HAP-1 (cell line): ENCODE data around the gene ZNF687.
A peak's percentile ranks its signal among the peaks of the same experiment; 100 is the strongest.

Source experiments
- DNase-seq, 2 experiments: peaks; one replicate each; pipeline ENCODE4 v3.0.0-alpha.2; 2016 to 2020; ENCODE audit warnings: low spot score in 2 of 2
- H3K27me3 ChIP-seq: fragments of 250-450 bp; sonication (Bioruptor Pico); 2 replicates; pipeline ENCODE4 v1.5.1; 2020; ENCODE audit warnings: low read depth, mild to moderate bottlenecking, moderate library complexity
- H3K36me3 ChIP-seq: fragments of 250-450 bp; sonication (Bioruptor Pico); replicated peaks from 2 replicates; pipeline ENCODE4 v1.5.1; 2020; ENCODE audit warnings: mild to moderate bottlenecking
- H3K4me1 ChIP-seq: fragments of 250-450 bp; sonication (Bioruptor Pico); 2 replicates; pipeline ENCODE4 v1.5.1; 2020; ENCODE audit warnings: mild to moderate bottlenecking
- H3K4me3 ChIP-seq: fragments of 250-450 bp; sonication (Bioruptor Pico); 2 replicates; pipeline ENCODE4 v1.5.1; 2020; ENCODE audit warnings: mild to moderate bottlenecking, moderate library complexity
- H3K9me3 ChIP-seq: fragments of 250-450 bp; sonication (Bioruptor Pico); 2 replicates; pipeline ENCODE4 v1.5.1; 2020; ENCODE audit warnings: mild to moderate bottlenecking, moderate library complexity
- in situ Hi-C: fragments of 300-500 bp; cut with MboI; formaldehyde crosslinking; loops from 3 replicates; pipeline ENCODE4 v1.14.3; 2020; ENCODE audit warnings: low sequenced_read_pairs, inconsistent platforms, mixed read lengths

Gene ZNF687

DNA sequence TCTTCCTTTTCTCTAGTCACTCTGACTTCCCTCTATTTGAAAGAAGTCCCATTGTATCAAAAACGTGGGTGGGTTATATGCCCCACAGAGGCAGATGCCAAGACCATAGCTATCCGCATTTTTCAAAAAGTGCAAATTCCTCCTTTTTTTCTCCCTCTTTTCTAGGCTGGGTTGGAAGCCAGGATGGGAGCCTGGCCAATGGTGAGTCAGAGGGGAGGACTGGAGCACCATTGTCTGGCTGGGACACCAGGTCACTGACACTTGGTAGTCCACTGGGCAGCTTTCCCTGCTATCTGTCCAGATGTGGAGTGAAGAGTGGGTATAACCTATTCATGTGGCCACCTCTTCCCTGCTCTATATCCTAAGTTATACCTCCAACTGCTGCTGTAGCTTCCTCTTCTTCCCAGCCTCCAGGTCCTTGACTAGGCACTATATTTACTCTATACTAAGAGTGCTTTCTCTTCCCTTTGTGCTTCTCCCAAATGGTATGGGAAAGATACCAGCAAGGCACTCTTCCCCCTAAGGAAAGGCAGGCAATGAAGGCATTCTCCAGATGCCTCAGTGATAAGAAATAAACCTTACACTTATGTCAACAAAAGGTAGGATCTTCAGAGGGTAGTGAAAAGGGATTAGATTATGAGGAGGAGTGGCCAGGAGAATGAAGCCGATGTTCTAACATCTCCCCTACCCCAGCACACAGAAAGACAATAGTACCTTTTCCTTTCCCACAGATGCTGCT, 32.2 kb downstream of the ZNF687 start:
- Histone ChIP-seq H3K4me3 (no peak overlapping the region), H3K9me3 (no peaks in the 10 kb centered on the region), H3K4me1 (no peaks in the 10 kb centered on the region), H3K36me3 (peaks cover 34% of the 10 kb centered on the region), H3K27me3 (no peaks in the 10 kb centered on the region)
- DNase-seq, result no peak
- in situ Hi-C loops, result no loop called here

DNA sequence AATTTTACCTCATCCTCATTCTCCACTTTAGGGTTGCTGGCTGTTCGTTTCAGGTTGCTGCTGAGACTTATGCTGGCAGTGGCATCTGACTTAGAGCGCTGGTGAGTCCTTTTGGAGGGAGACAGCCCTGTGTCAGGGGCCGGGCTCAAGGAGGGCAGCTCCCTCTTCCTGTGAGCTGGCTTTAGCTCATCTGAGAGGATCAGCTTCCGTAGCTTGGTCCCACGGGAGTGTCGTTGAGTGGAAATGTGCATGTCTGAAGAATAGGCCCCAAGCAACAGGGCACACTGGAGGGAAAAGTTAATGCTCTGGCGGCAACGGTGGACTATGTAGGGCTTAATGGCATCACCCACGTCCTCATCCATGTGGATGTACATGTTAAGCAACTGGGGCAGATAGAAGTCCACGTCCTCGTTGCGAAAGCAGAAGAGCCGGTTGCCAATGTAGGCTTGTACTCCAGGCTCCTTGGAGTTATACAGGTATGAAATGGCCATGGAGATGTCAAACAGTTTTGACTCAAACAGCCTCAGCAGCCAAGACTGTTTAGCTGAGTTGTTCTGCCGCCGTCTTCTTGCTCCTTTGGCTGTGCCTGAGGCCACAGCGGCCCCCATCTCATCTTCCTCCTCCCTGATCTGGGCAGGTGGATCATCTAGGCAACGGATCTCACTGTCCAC, 33.6 kb downstream of the ZNF687 start:
- H3K36me3 ChIP-seq, result peaks cover 41% of the 10 kb centered on the region
- in situ Hi-C loops, result no loop called here
- H3K27me3 ChIP-seq, result no peaks in the 10 kb centered on the region

DNA sequence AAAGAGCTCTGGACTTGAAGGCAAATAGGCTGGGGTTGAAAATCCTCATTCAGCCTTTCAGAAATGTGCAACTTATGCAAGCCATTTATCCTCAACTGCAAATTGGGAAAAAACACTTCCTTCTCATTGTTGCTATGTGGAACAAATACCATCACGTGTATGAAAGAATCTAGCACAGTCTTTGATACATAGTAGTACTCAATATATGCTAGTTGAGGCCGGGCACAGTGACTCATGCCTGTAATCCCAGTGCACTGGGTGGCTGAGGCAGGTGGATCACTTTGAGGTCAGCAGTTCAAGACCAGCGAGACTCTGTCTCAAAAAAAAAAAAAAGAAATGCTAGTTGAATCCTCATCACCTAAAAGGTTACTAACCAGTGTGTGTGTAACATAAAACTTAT, 36.9 kb downstream of the ZNF687 start:
- Histone ChIP-seq H3K4me1 (no peaks in the 10 kb centered on the region), H3K36me3 (peaks cover 40% of the 10 kb centered on the region), H3K27me3 (no peaks in the 10 kb centered on the region), H3K4me3 (no peak overlapping the region), H3K9me3 (no peaks in the 10 kb centered on the region)
- DNase-seq, result no peak
- in situ Hi-C loops, result no loop called here

More for the DNA sequence above, 33.6 kb downstream of the ZNF687 start:
- DNase-seq, result no peak
- H3K4me3 ChIP-seq, result no peak overlapping the region
- H3K9me3 ChIP-seq, result no peaks in the 10 kb centered on the region
- no peaks in the 10 kb centered on the region for H3K4me1 ChIP-seq

- Histone ChIP-seq H3K4me1 (peaks cover 9% of the 10 kb centered on the region), H3K27me3 (no peaks in the 10 kb centered on the region), H3K4me3 (no peak overlapping the region), H3K36me3 (peaks cover 35% of the 10 kb centered on the region), H3K9me3 (no peaks in the 10 kb centered on the region)
- in situ Hi-C loops, result no loop called here
- DNase-seq, result no peak
Observed at GRCh38 chr1:151324390-151324930, 42.4 kb downstream of the ZNF687 start.

- no peaks in the 10 kb centered on the region for H3K27me3 ChIP-seq
- peaks cover 9% of the 10 kb centered on the region for H3K4me1 ChIP-seq
- no peak overlapping the region for H3K4me3 ChIP-seq
- no peak for DNase-seq
- peaks cover 32% of the 10 kb centered on the region for H3K36me3 ChIP-seq
- H3K9me3 ChIP-seq, result no peaks in the 10 kb centered on the region
- in situ Hi-C loops, result no loop called here
Observed at GRCh38 chr1:151325231-151325630, 43.1 kb downstream of the ZNF687 start.

DNA sequence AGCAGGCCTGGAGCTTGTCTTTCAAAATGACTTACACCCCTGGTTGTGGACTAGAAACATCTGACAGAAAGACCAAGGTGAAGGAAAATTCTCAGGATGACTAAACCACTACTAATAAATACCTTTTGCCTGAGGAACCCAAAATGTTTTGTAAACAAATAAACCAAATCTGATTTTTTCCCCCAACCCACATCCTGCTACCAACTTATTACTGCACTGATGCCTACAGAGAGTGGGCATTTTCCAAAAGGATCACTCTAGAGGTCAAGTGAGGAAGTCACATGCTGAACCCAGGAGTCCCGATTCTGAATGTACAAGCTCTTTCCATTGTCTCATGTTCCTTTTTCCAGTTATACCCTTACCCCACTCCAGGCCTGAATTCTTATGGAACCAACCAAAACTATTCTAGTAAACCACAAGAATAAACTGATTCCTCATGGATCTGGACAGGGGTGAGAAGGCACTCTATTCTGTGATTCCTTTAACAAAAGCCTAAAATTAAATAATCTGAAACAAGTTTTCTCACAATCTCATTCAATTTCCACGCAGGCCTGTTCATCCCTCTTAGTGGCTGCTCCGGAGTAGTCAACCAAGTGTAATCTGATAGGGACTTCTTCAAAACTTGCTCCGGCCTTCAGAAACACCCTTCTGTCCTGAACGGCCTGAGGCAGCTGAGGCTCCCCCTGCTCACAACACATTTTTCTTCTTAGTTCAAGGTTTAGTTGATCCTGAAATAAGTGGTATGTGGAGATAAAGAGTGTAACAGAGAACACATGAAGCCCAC, 43.7 kb downstream of the ZNF687 start:
- H3K4me1 ChIP-seq, result peaks cover 9% of the 10 kb centered on the region
- no peaks in the 10 kb centered on the region for H3K27me3 ChIP-seq
- peak overlapping the region; percentile 51 for H3K4me3 ChIP-seq
- in situ Hi-C loops, result no loop called here
- peaks cover 26% of the 10 kb centered on the region for H3K36me3 ChIP-seq
- H3K9me3 ChIP-seq, result no peaks in the 10 kb centered on the region
- DNase-seq, result peak in 1 of 2 experiments; percentile 10

DNA sequence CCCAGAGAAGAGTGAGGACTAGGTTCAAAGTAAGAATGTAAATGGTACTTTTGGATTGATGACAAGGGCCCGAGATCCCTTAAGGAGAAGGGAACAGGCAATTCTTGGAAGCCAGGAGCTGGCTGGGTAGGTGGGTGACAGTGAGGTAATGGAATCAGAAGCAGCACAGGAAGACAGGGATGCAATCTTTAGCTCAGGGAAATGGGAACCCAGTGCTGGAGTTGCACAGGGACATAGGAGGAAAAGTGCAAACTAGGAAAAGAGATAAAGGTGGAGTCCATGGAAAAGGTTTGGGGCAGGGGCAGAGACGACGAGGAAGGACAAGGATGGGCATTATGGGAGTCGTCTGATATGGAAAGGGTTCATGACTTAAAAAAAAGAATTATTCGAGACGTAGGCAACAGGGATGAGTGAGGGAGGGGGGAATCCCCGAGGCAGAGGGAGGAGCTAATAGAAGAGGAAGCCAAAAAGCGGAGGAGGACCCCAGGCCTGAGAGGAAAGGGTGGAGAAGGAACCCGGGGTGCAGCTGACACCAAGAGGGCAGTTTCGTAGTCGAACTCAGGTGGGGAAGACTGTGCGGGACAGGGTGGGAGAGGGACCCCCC, 44.6 kb downstream of the ZNF687 start:
- Histone ChIP-seq H3K36me3 (peaks cover 23% of the 10 kb centered on the region), H3K27me3 (no peaks in the 10 kb centered on the region), H3K4me3 (peak overlapping the region; percentile 51), H3K9me3 (no peaks in the 10 kb centered on the region), H3K4me1 (peaks cover 9% of the 10 kb centered on the region)
- peak; percentile 25 to 60 for DNase-seq
- in situ Hi-C loops, result no loop called here

- DNase-seq, result peak; percentile 97 to 98
- Histone ChIP-seq H3K36me3 (peaks cover 22% of the 10 kb centered on the region), H3K9me3 (no peaks in the 10 kb centered on the region), H3K4me3 (peak within 1 kb of the TSS; percentile 51), H3K4me1 (peaks cover 9% of the 10 kb centered on the region), H3K27me3 (no peaks in the 10 kb centered on the region)
- in situ Hi-C loops, result no loop called here
Observed at GRCh38 chr1:151327223-151327902, 45.3 kb downstream of the ZNF687 start, which contains the start of gene PI4KB. PI4KB (minus strand) TSS chr1:151327416; CDS start chr1:151316481, 10,935 bp downstream.

- DNase-seq, result no peak
- Histone ChIP-seq H3K9me3 (no peaks in the 10 kb centered on the region), H3K36me3 (peaks cover 16% of the 10 kb centered on the region), H3K4me1 (peaks cover 9% of the 10 kb centered on the region), H3K27me3 (no peaks in the 10 kb centered on the region), H3K4me3 (peak overlapping the region; percentile 51)
- in situ Hi-C loops, result no loop called here
Observed at GRCh38 chr1:151327903-151328674, 46.0 kb downstream of the ZNF687 start.

DNA sequence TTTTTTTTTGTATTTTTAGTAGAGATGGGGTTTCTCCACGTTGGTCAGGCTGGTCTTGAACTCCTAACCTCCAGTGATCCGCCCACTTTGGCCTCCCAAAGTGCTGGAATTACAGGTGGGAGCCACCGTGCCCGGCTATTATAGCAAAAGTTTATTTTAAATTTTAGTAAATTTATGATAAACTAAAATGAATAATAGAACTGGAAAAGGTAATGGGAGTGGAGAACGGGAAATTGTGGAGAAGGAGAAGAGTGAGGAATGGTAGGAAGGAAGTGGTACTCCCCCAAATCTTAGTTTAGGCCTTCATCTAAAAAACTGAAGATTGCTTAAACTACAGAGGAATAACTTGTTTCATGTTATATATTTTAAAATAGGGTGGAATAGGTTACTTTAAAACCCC, 52.7 kb downstream of the ZNF687 start:
- no peak overlapping the region for H3K4me3 ChIP-seq
- no peak for DNase-seq
- no peaks in the 10 kb centered on the region for H3K27me3 ChIP-seq
- H3K9me3 ChIP-seq, result no peaks in the 10 kb centered on the region
- no peaks in the 10 kb centered on the region for H3K4me1 ChIP-seq
- H3K36me3 ChIP-seq, result no peaks in the 10 kb centered on the region
- in situ Hi-C loops, result no loop called here

- H3K4me1 ChIP-seq, result no peaks in the 10 kb centered on the region; the same call in 1 of the 2 replicates
- no peaks in the 10 kb centered on the region for H3K27me3 ChIP-seq
- no peak overlapping the region for H3K4me3 ChIP-seq
- H3K36me3 ChIP-seq, result no peaks in the 10 kb centered on the region
- DNase-seq, result no peak
- in situ Hi-C loops, result no loop called here
- no peaks in the 10 kb centered on the region for H3K9me3 ChIP-seq
Observed at GRCh38 chr1:151336556-151336955, 54.5 kb downstream of the ZNF687 start.

GRCh38 chr1:151340870-151341754, 59.0 kb downstream of the ZNF687 start:
- no peak overlapping the region for H3K4me3 ChIP-seq
- H3K9me3 ChIP-seq, result no peaks in the 10 kb centered on the region
- in situ Hi-C loops, result no loop called here
- H3K27me3 ChIP-seq, result no peaks in the 10 kb centered on the region
- DNase-seq, result peak; percentile 67 to 82
- peaks cover 3% of the 10 kb centered on the region for H3K4me1 ChIP-seq
- peaks cover 25% of the 10 kb centered on the region for H3K36me3 ChIP-seq
